ENCODE measurements around the gene MYO1B.

Gene MYO1B

GRCh38 chr2:191264647-191265081, 19.5 kb downstream of the MYO1B start:
- no peak for DNase-seq

DNA sequence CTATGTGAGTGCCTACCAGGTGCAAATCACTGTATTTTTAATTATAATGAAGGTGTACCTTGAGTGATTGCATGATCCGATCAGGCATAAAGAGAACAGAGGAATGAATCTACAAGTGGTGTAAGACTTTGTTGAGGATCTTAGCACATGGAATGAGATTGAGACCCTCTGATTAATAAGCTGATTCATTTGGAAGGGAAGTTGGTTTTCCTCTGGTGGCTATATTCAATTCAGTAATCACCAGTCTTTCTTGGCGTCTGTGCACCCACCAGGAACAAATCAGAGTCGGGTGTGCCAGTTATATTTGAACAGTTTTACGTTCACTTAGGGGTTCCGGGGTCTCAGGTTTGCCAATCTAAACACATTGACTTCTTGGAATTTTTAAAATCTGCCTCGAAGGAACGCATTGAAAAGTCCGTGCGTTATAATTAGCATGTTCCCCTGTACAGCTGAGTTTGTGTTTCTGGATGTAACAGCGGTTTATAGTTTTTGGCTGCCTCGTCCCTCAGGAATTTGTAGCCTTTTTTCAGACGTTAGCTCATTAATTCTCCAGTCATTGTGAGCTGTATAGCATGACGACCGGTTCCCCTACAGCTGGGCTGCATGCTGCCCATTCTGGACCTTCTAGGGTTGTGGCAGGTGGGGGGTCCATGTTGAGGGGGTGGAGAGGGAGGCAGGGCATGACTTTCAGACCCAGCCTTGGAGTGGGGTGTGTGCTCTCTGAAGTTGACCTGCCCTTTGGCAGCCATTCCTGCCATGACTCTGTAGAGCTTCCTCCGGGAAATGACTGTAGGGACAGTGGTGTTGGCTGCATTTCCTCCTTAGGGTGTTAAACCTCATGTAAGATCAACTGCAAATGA, 20.3 kb downstream of the MYO1B start:
- DNase-seq: no peak

DNA sequence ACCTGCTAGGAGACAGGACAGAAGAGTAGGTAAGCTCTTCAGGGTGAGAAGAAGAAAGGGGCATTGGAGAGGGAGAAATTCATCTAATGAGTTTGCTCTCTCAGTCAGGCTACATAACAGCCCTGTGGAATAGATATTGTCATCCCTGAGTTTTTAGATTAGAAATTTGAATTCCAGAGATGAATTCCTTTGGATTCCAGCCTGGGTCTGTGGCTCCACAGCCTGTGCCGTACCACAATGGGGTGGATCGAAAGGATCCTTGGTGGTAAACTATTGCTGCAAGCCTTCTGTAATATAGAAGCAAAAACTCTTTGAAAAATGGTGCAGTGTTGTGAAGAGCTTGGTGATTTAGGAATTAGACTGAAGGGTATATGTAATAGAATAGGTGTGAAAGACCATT, 21.0 kb downstream of the MYO1B start:
- DNase-seq: no peak

DNA sequence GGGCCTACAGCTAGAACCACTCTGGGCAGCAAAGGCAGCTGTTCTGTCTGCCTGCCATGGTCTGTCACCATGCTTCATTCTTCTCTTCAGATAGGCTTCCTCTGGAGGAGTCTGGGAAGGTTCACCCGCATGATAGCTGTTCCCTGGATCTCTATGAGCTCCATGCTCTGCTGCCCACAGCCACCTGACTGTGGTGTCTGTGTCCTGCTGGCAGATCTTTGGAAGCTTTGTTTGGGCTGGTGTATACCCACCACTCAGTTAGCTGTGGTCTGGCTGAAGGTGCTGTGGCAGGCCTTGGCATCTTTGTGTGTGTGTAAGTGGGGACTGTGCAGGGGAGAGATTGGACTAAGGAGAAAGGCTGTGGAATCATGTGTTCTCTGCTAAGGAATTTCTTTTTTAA, 23.4 kb downstream of the MYO1B start:
- no peak for DNase-seq

DNA sequence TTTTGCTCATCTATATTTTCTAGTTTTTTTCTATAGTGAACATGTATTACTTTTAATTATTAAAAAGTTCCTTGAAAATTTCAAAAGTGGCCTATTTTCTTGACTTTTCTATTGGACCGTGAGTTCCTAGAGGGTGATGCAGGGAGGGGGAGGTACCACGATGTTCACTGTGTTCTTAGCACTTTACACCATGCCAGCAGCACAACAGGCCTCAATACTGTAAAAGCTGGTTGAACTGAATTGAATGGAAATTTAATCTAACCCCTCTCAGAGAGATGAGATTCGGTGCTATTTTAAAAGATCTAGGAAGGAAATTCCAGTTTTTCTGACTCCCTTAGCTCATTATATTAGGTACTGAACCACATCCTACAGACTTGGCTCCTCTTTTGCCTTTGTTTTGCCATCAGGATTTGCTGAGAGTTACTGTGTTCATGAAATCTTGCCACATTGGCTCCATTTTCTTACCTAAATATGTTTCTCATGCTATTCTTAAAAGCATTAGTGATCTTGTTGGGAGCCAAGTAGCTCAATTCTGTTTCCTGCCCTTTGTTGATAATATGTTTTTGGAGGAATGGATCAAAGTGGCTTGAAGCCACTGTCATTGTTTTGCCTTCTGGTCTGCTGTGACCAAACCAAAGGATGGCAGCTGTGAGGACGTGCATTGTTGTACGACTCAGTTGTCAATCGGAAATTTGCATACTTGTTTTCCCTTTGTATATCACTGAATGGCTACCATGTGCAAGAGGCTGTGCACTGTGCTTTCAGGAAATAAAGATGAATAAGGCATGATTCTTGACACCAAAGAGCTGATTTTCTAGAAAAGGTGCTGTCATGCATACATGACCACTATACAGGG, 25.3 kb downstream of the MYO1B start:
- no peak for DNase-seq

DNA sequence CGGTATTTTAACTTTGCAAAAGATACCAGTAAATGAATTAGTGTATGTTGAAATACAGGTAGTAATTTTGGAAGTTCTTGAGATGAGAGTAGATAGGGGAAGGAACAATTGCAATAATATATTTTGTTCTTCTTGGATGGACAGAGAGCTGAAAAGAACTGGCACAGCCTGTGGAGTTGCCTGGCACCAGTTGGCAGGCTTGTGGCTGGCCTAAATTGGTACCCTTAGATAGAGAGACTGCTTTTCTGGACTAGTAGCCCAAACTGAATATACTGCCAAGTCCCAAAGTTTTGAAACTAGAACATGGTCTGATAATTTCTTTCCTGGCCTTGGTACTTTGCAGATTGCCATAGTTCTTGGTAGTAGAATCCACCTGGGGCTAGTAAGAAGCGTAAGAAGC, 26.9 kb downstream of the MYO1B start:
- DNase-seq: no peak

DNA sequence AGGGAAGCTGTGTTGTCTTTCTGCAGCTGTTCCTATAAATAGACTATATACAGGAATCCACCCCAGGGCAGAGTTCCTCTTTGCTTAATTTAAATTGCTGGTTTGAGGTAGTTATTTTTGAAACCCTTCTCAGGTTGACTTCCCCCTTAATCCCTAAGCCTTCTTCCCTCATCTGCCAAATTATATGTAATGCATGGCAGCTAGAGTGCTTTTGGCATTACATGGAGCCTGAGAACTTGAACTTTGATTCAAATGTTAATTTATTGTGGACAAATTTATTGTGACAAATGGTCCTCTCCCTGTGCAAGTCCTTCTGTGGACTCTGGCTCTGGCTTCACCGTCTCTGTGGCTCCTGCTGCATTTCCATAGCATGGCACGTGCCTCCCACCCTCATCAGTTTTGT, 29.2 kb downstream of the MYO1B start:
- no peak for DNase-seq

- DNase-seq: no peak
Observed at GRCh38 chr2:191276792-191277465, 31.7 kb downstream of the MYO1B start.

DNA sequence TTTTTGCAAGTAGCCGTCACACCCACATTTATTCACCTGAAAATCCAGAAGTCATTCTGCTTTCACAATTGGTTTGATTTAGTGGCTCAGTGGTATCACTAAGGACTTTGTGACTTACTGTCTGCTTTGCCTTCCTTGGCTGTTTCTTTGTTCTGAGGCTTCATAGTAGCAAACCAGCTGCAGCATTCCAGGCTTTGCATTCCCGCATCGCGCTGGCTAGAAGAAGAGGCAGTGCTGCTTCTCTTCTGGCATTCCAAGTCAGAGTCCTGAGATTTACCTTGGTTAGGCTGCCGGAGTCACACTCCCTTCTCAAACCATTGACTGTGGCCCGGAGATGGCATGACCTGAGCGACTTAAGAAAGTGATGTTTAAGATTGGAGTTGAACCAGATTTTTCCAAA, 35.1 kb downstream of the MYO1B start:
- DNase-seq: no peak

DNA sequence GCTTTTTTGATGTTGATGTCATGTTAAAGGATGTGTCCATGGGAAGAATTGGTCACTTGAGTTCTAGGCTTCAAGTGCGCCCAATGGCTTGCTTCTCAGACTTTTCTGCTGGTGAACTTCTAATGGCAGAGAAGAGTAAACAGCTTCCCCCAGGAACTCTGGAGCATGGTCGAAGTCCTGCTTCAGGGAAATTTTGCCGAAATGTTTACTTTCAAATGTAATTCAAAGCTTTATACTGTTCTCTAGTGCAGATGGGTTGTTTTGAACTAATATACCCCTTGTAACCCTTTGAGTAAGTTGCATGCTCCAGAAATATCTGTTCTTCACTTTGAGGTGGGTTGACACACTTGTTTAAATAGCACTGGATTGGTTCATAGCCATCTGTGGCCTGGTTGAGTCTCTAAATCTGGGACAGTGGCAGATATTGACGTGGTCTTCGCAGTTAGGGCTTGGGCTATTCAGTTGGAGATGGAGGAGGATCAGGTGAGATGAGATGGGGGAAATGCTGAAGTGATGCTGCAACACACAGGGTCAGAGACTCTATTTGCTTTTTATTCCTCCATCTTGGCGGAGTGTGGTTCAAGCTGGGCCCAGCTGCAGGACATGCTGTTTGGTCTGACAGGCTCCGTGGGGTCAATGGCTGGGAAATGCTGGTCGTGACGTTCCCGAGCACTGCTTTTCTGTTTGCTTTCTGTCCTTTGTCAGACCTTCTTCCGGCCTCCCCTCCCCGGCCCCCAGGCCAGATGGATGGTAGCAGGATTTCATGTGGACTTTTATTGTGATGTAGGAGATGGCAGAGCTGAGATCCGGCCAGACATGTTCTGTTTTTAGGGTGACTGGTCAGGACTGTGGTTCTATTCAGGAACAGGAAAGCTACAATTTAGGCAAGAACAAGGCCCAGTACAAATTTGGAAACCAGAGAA, 35.9 kb downstream of the MYO1B start:
- no peak for DNase-seq

GRCh38 chr2:191285252-191285651, 40.0 kb downstream of the MYO1B start:
- DNase-seq: no peak

GRCh38 chr2:191287820-191288219, 42.6 kb downstream of the MYO1B start:
- DNase-seq: no peak

DNA sequence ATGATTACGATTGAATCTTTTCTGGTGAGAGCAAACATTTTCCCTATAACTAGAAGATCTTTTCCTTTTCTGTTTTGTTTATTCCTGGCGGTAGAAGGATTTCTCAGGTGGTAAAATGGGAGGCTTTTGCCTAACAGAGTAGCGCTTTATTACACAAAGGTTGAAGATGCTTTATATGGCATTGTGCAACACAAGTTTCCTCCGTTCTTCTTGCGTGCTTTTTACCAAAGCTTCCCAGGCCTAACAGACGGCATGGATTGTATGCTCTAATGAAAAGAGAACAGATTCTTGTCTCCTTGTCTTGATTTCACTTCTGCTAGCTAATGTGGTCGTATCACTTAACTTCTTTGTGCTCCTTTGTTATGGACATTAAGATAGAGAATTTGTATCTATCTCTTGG, 43.8 kb downstream of the MYO1B start:
- DNase-seq: no peak

DNA sequence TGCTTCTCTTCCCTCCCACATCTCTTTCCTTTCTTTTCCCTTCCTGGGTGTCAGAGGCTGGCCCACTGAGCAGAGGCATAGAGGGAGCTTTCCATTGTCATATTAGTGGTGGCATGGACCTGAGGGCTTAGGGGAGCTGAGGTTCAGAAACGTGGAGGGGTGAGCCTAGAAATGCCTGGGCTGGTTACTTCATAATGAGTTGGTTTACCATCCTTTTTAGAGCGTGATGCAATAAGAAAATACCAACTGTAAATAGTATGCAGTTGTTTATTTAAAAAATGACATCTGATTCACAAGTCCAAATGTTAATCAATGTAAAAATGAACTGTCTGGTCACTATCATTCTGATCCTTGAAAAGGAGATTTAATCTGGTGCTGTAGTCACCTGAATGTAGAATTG, 46.3 kb downstream of the MYO1B start:
- DNase-seq: no peak

GRCh38 chr2:191292869-191293268, 47.7 kb downstream of the MYO1B start:
- no peak for DNase-seq

GRCh38 chr2:191295088-191295487, 49.9 kb downstream of the MYO1B start:
- DNase-seq: no peak

DNA sequence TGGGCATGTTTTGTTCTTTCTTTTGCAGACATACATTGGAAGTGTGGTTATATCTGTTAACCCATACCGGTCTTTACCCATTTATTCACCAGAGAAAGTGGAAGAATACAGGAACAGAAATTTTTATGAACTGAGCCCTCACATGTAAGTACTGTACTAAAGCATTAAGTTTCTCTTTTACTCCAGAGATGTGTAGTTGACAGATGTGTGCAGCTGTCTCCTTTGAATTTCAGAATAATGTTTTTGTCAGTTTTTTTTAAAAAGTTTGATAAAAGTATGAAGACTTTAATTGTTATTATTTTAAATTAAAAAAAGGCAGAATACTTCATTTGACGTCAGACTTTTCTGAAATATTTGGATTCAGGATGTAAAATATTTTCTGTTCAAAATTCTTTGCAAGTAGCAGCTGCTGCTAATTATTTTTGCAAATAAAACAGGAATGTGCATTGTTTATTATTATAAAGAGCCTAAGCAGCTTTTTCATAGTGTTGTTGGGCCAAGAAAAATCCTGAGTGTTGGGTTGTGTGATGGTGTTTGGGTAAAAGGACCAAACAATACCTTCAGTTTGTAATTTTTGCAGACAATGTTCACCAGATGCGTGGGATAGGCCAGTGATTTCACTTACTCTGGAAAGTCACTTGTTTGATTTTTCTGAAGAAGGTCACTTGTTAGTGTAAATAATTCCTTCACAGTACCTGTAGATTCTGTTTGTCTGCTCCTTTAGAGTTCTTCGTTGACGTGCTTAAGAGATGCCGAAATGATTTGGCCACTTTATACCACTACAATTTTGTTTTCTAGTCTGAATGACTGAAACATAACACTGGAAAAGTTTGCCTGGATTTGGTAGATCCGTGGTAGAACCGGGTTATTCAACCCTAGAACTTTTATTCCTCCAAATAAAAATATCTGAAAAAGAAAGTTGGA, 51.1 kb downstream of the MYO1B start:
- no peak for DNase-seq

DNA sequence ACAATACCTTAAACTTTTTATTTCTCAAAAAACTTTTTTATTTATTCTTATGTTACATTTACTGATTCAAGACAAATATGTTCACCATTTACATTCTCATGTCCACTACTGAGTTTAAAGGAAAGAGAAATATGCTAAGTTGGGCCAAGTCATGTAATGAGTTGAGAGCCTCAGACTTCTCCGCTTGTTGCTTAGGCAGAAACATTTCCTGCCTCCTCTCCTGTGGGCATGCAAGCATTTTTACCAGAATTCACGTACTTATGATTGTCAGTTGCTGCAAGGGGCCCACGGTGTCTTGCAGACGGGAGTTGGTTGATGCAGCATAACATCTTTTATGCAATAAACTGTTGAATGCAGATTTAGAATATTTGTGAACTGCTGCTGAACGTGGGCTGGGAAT, 51.8 kb downstream of the MYO1B start:
- DNase-seq: no peak

DNA sequence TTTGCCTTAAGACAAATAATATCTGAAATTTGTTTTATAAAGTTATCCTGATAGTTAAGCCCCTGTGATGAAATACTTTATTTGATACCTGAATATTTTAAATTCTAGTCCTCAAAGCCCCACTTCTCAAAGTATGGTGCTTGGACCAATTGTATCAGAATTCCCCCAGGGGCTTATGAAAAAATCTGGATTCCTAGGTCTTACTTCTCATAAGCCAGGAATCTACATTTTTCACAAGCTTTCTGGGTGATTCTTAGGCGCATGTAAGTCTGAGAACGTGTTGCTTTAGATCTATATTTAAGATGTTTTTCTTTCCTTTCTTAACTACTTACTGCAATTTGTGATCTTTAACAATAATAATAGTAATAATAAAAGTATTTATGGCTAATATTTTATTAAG, 53.1 kb downstream of the MYO1B start:
- DNase-seq: no peak

- no peak for DNase-seq
Observed at GRCh38 chr2:191299010-191299409, 53.8 kb downstream of the MYO1B start.

DNA sequence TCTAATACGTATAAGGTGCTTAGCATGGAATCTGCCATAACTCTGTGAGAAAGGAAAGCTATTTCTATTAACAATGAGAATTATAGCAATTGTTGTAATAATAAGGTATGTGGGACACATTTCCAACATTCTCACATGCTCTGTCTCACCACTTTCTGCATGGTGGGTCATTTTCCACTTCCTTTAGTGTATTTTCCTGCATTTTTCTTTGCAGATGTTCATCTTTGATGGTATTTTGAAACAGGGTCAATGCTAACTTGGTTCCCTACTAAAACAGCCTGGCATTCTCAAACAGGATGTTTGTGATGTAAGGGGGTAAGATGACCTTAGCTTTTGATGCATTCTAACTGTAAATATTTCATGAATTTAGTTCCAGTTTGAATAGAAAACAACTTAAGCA, 54.7 kb downstream of the MYO1B start:
- DNase-seq: no peak
